ENCODE data around the gene MAGEA3.
"Not testable (repeated sequence)": the region's sequence is repeated elsewhere in the genome, so short reads cannot be mapped to it uniquely, and the experiment has no call there.

The MAGEA3 gene

GRCh38 chrX:152735860-152736511 lies 37.4 kb downstream of the MAGEA3 start:
- no peak for DNase-seq (ENCODE audit: low read depth, low spot score)

DNA sequence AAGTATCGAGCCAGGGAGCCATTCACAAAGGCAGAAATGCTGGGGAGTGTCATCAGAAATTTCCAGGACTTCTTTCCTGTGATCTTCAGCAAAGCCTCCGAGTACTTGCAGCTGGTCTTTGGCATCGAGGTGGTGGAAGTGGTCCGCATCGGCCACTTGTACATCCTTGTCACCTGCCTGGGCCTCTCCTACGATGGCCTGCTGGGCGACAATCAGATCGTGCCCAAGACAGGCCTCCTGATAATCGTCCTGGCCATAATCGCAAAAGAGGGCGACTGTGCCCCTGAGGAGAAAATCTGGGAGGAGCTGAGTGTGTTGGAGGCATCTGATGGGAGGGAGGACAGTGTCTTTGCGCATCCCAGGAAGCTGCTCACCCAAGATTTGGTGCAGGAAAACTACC lies 37.9 kb downstream of the MAGEA3 start:
- not testable (repeated sequence) for DNase-seq (ENCODE audit: low read depth, low spot score)

DNA sequence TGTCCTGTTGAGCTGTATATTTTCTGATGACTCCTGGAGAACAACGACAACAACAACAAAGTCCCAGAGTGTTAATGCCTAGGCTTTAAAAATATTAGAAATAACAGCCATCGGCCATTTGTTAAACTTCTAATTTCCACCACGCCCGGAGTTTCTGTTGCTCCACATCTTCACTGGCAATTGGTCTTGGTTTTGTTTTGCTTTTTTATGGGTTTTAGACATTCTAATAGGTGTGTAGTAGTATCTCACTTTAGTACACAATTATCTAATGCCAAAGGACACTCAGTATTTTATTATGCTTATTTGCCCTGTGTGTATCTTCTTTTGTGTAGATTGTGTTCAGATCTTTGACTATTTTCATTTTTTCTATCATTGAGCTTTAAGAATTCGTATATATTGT lies 40.0 kb downstream of the MAGEA3 start:
- DNase-seq (ENCODE audit: low read depth, low spot score): no peak
